G401 (cell line): ENCODE results near the gene UGT2B11. TPM values are rescaled to one million over a fixed set of nuclear protein-coding genes. Genes with fewer than 3 reads are reported as not detected.
"Not testable (repeated sequence)": the region's sequence is repeated elsewhere in the genome, so short reads cannot be mapped to it uniquely, and the experiment has no call there.

Source experiments
- DNase-seq: peaks from one replicate; pipeline ENCODE4 v3.0.0-alpha.2; 2015; ENCODE audit warnings: low spot score
- in situ Hi-C: cut with HindIII; loops from 2 replicates; pipeline ENCODE4 v1.10.0; 2016; ENCODE audit warnings: low sequenced_read_pairs, mixed read lengths
- total RNA-seq: library from RNA; depleted of rRNA; stranded (reverse); fragments of >200 nt; shearing (Covaris generic); gene quantifications from 2 replicates; pipeline ENCODE4 v1.2.3, GENCODE V29; 2014; rRNA removed

The UGT2B11 gene
- total RNA-seq: not detected in 2 replicates

GRCh38 chr4:69214716-69215115 lies at the start of gene UGT2B11:
UGT2B11 (minus strand) TSS chr4:69214748; CDS start chr4:69214722, 26 bp downstream.
- in situ Hi-C loops: no loop called here

DNA sequence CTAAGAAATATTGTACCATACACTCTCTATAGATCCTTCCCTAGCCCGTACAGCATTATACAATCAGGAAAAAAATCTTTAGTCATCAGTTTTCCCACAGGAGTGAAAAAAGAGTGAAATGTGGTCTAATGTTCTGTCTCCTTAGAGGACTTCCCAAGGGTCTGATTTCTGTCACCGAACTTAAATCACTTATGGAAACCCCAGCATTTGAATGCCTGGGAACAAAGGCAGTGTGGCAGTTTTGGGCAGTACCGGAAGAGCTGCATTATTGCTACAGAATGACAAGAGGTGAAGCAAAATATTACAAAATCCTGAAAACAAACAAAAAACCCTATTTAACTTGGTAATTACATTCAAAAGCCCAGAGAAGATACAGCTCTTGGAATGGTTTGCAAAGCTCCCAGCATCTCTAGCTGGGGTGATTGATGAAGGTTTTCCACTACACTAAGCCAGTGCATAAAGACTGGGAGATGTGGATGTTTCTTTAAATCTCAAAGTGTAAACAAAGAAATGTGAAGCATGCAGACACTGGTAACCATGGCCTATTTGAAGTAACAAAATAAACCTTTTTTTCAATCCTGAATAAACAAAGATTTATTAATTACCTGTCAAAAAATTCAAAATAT lies 38.7 kb upstream of the UGT2B11 start:
- DNase-seq, in situ Hi-C loops: not testable (repeated sequence)

More at GRCh38 chr4:69214716-69215115, at the start of gene UGT2B11:
- no peak for DNase-seq

- in situ Hi-C loops, DNase-seq: not testable (repeated sequence)
These were observed 36.3 kb upstream of the UGT2B11 start for GRCh38 chr4:69250884-69251283.

- in situ Hi-C loops: not testable (repeated sequence)
These were observed 28.2 kb upstream of the UGT2B11 start for GRCh38 chr4:69242562-69243240.

GRCh38 chr4:69241746-69242145 lies 27.2 kb upstream of the UGT2B11 start:
- DNase-seq, in situ Hi-C loops: not testable (repeated sequence)

More at GRCh38 chr4:69242562-69243240, 28.2 kb upstream of the UGT2B11 start:
- DNase-seq: not testable (repeated sequence)

DNA sequence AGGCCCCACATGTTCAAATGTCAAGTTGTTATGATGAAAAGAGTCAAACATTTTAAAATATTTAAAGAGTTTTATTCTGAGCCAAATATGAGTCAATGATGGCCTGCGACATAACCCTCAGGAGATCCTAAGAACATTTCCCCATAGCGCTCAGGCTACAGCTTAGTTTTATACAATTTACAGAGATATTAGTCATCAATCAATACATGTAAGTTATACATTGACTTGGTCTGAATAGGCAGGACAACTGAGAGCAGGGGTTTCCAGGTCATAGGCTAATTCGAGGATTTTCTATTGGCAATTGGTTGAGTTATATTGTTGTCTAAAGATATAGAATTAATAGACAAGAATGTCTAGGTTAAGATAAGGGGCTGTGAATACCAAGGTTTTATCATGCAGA lies 26.2 kb upstream of the UGT2B11 start:
- in situ Hi-C loops, DNase-seq: not testable (repeated sequence)

DNA sequence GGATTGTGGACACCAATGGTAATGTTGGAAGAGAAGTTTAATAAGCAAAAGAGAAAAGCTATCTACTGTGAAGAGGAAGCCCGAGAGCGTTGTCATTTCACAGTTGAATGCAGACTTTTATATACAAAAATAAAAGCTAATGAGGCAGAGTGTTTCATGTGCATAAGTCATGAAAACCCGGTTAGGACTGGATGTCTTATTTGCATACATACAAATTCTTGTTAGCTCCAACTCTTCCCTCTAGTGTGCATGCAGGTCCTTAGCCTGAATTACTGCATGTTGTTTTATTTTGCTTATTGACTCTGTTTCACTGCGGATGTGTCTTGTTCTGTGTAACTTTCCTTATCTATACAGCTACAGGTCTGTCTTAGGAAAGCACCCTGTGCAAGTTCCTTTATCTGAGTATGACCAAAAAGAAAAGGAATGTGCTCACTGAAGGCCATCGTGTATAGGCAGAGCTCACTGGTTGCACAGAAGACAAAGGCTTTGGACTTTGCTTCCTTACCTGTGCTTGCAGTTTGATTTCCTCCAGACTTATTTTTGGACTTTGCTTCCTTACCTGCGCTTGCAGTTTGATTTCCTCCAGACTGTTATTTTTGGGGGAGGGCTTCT lies 25.1 kb upstream of the UGT2B11 start:
- no peak for DNase-seq
- in situ Hi-C loops: no loop called here

GRCh38 chr4:69239092-69239491 lies 24.5 kb upstream of the UGT2B11 start:
- in situ Hi-C loops: no loop called here

GRCh38 chr4:69224891-69225290 lies 10.3 kb upstream of the UGT2B11 start:
- in situ Hi-C loops: no loop called here
- no peak for DNase-seq

More at GRCh38 chr4:69239092-69239491, 24.5 kb upstream of the UGT2B11 start:
- DNase-seq: no peak

- DNase-seq, in situ Hi-C loops: not testable (repeated sequence)
These were observed 8.7 kb upstream of the UGT2B11 start for GRCh38 chr4:69223277-69223676.

DNA sequence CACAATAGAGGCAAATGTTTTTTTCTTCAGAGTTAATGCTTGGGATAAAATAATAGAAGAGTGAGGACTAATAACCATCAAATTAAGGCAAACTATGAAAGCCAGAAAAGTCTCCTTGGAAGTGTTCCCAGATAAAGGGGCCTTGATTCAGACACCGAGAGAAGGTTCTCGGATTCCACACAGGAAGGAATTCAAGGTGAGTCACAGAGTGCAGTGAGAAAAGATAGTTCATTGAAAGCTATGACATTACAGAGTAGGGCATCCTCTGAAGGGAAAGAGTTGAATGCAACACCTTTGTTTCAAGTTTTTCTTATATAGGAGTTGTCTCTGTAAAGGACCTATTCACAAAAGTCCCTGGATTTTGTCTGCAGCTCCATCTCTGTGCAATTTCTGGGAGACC lies 3.9 kb upstream of the UGT2B11 start:
- DNase-seq, in situ Hi-C loops: not testable (repeated sequence)

DNA sequence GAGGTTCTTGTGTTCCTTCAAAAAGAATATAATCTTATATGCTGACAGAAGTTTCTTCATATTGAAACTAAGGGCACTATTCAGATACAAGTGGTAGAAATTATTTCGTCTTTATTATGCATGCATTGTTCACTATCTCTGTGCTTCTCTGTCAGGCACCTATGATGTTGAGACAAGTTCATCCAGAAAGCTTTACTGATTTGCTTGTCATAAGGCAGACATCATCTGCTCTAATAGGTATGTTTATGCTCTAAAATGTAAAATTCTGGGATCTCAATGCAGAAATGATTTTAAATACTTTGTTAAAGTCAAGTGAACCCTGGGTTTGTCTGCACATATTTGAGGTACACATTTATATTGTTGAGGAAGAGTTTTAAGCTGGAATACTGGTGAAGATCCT lies 3.6 kb downstream of the UGT2B11 start:
- in situ Hi-C loops: no loop called here
- DNase-seq: no peak

DNA sequence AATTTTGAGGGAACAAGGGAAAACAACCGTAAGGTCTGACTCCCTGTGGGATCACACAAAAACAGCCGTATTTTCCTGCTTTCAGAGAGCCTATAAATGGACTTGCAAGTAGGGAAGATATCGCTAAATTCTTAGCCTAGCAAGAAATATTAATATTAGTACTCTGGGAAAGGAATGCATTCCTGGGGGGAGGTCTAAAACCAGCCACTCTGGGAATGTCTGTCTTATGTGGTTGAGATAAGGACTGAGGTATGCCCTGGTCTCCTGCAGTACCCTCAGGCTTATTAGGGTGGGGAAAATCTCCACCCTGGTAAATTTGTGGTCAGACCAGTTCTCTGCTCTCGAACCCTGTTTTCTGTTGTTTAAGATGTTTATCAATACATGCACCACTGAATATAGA lies 16.0 kb downstream of the UGT2B11 start:
- DNase-seq, in situ Hi-C loops: not testable (repeated sequence)

DNA sequence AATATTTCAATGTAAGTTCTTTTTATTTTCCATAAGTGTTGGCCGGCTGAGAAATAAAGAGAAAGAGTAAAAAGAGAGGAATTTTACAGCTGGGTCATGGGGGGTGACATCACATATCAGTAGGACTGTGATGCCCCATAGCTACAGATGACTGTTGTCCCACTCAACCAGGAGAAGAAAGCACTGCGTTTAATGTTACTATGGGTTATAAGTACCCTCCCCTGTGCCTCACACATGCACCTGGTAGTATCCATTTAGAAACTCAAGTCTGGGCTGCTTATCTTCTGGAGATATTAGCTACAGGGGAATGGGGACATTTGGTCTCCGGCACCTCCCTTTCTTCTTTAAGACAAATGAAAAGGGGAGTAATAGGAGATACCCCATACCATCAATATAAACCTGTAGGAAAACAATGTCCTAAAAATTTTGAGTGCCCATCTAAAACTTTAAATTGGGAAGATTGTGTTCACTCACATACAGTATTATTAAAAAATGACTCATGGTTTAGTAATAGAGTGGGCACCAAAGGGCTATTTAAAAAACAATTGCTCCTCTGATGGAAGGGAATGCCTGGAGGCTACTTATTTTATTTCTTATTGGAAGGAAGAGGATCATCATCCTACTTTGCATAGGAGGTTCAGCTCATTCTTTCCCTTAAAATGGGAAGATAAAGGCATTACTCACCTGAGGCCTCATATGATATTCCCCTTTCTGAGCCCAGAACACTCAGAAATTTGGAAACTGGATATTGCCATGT lies 18.2 kb downstream of the UGT2B11 start:
- no peak for DNase-seq
- in situ Hi-C loops: no loop called here

DNA sequence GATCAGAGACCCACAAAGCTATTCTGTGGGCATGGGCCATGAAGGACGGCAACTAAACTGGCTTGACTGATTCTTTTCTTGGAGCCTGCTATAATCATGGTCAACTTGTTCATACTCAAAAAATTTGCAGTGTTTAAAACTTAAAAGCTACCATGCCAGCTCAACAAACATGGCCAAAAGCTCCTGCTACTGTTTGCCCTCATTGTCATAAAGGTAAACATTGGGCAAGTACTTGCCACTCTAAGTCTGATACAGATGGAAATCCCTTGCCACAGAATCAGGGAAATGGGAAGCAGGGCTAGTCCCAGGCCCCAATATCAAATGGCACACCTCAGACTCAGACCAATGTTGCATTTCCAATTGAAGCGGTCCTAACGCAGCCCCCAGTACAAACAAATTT lies 20.4 kb downstream of the UGT2B11 start:
- no peak for DNase-seq
- in situ Hi-C loops: no loop called here

- in situ Hi-C loops: not testable (repeated sequence)
These were observed 22.6 kb downstream of the UGT2B11 start for GRCh38 chr4:69191905-69192304.

DNA sequence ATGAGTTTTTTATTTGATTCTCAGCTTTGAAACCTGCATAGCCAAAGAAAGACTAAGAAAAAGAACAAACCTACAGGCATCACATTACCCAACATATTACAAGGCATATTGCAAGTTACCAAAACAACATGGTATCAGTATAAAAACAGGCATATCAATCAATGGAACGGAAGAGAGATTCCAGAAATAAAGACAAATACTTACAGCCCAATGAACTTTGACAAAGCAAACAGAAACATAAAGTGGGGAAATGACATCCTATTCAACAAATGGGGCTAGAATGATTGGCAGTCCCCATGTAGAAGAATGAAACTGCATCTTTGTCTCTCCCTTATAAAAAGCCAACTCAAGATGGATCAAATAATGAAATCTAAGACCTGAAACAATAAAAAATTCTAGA lies 23.9 kb downstream of the UGT2B11 start:
- DNase-seq, in situ Hi-C loops: not testable (repeated sequence)

More at GRCh38 chr4:69191905-69192304, 22.6 kb downstream of the UGT2B11 start:
- not testable (repeated sequence) for DNase-seq

DNA sequence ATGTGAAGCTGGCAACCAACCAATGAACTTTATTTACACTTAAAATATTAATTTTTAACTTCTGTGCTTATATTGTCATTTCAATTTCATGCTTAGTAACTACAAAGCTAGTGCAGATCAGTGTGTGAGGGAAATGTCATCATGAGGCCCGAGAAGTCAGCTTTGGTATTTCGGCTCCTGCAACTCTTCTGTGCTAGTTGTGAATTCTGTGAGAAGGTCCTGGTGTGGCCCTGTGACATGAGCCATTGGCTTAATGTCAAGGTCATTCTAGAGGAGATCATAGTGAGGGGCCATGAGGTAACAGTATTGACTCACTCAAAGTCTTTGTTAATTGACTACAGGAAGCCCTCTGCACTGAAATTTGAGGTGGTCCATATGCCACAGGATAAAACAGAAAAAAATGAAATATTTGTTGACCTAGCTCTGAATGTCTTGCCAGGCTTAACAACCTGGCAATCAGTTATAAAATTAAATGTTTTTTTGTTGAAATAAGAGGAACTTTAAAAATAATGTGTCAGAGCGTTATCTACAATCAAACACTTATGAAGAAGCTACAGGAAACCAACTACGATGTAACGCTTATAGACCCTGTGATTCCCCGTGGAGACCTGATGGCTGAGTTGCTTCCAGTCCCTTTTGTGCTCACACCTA lies 32.9 kb downstream of the UGT2B11 start:
- in situ Hi-C loops: not testable (repeated sequence)

DNA sequence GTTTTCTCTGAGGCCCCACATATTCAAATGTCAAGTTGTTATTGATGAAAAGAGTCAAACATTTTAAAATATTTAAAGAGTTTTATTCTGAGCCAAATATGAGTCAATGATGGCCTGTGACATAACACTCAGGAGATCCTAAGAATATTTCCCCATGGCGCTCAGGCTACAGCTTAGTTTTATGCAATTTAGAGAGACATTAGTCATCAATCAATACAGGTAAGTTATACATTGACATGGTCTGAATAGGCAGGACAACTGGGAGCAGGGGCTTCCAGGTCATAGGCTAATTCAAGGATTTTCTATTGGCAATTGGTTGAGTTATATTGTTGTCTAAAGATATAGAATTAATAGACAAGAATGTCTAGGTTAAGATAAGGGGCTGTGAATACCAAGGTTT lies 34.7 kb downstream of the UGT2B11 start:
- in situ Hi-C loops, DNase-seq: not testable (repeated sequence)

More for the DNA sequence above, 32.9 kb downstream of the UGT2B11 start:
- not testable (repeated sequence) for DNase-seq
